GM21529 (cell line): ENCODE data around the gene PRPF39.
"Not testable (repeated sequence)": the region's sequence is repeated elsewhere in the genome, so short reads cannot be mapped to it uniquely, and the experiment has no call there.

Source experiments
- ATAC-seq: cut with Tn5 transposase; IDR thresholded peaks from one replicate; pipeline ENCODE4 v1.9.1; 2021; ENCODE audit not compliant: unreplicated experiment

Gene PRPF39

GRCh38 chr14:45081096-45081495 lies 2.8 kb upstream of the PRPF39 start:
- ATAC-seq, result not testable (repeated sequence)

GRCh38 chr14:45082420-45082819 lies 1.5 kb upstream of the PRPF39 start:
- ATAC-seq, result no peak

GRCh38 chr14:45083617-45083975 lies 320 bp upstream of the PRPF39 start:
- peak; percentile 2 for ATAC-seq

- no peak for ATAC-seq
Observed at GRCh38 chr14:45084946-45085346, 1.0 kb downstream of the PRPF39 start.

- peak; percentile 81 for ATAC-seq
Observed at GRCh38 chr14:45089813-45090212, 5.9 kb downstream of the PRPF39 start.

GRCh38 chr14:45091710-45092109 lies 7.8 kb downstream of the PRPF39 start:
- ATAC-seq, result no peak

GRCh38 chr14:45094275-45094674 lies 10.4 kb downstream of the PRPF39 start:
- ATAC-seq, result no peak

GRCh38 chr14:45095143-45095542 lies 11.2 kb downstream of the PRPF39 start:
- peak; percentile 59 for ATAC-seq

GRCh38 chr14:45096218-45096617 lies 12.3 kb downstream of the PRPF39 start:
- ATAC-seq, result no peak

GRCh38 chr14:45103806-45104205 lies 19.9 kb downstream of the PRPF39 start:
- ATAC-seq, result no peak

GRCh38 chr14:45104561-45104960 lies 20.6 kb downstream of the PRPF39 start:
- ATAC-seq, result no peak

- no peak for ATAC-seq
Observed at GRCh38 chr14:45112896-45113781, 29.2 kb downstream of the PRPF39 start.

- ATAC-seq, result no peak
Observed at GRCh38 chr14:45114327-45114726, 30.4 kb downstream of the PRPF39 start.

GRCh38 chr14:45118594-45118993 lies 34.7 kb downstream of the PRPF39 start:
- no peak for ATAC-seq

- no peak for ATAC-seq
Observed at GRCh38 chr14:45120096-45120495, 36.2 kb downstream of the PRPF39 start.

GRCh38 chr14:45123271-45123670 lies 39.4 kb downstream of the PRPF39 start:
- ATAC-seq, result no peak

GRCh38 chr14:45125754-45126153 lies 41.8 kb downstream of the PRPF39 start:
- ATAC-seq, result no peak

- ATAC-seq, result no peak
Observed at GRCh38 chr14:45128963-45129629, 45.2 kb downstream of the PRPF39 start.

GRCh38 chr14:45133683-45134050 lies 49.8 kb downstream of the PRPF39 start:
- ATAC-seq, result no peak

- ATAC-seq, result peak; percentile 85
Observed at GRCh38 chr14:45134051-45134958, 50.4 kb downstream of the PRPF39 start, which contains the start of gene FKBP3. FKBP3 (minus strand) TSS chr14:45134481; CDS start chr14:45134456, 25 bp downstream.

- ATAC-seq, result no peak
Observed at GRCh38 chr14:45135156-45135555, 51.2 kb downstream of the PRPF39 start.
